Lower leg skin (tissue), 3 donors: Measurements from ENCODE around the gene ATMIN.

Experiments
- POLR2A ChIP-seq, 2 donors: fragments of 450-650 bp; IDR thresholded peaks; one replicate each; pipeline ENCODE4 v1.6.1; 2016 to 2017; ENCODE audit warnings: antibody characterized with exemption in 2 of 2, mild to moderate bottlenecking in 1 of 2, moderate library complexity in 1 of 2
- TF ChIP-seq, protein P1 (sequence below), 3 donors: fragments of 450-650 bp; IDR thresholded peaks; one replicate each; pipeline ENCODE4 v1.5.1; 2016; ENCODE audit warnings: antibody characterized with exemption in 3 of 3, mild to moderate bottlenecking in 3 of 3, moderate library complexity in 2 of 3

DNA sequence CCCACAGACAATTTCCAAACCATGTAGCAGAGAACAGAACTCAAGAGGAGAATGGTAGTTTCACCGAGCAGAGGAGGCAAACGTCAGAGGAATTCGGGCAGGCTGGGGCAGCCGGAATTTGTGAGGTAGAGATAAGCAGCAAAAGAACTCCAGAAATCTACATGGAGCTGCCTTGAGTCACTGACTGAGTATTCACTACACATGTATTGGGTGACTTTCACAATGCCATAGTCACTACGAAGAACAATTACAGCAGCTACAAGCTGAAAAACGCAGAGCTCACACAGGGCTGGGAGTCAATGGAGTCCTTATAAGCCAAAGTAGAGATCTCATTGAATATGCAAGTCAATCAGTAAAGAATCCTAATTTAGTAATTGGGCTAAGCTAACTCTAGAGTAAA is 42.3 kb upstream of the ATMIN start:
- TF ChIP-seq, protein P1, sequence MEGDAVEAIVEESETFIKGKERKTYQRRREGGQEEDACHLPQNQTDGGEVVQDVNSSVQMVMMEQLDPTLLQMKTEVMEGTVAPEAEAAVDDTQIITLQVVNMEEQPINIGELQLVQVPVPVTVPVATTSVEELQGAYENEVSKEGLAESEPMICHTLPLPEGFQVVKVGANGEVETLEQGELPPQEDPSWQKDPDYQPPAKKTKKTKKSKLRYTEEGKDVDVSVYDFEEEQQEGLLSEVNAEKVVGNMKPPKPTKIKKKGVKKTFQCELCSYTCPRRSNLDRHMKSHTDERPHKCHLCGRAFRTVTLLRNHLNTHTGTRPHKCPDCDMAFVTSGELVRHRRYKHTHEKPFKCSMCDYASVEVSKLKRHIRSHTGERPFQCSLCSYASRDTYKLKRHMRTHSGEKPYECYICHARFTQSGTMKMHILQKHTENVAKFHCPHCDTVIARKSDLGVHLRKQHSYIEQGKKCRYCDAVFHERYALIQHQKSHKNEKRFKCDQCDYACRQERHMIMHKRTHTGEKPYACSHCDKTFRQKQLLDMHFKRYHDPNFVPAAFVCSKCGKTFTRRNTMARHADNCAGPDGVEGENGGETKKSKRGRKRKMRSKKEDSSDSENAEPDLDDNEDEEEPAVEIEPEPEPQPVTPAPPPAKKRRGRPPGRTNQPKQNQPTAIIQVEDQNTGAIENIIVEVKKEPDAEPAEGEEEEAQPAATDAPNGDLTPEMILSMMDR (IDR thresholded peaks at IDR 0.05) = no peak
- TF ChIP-seq POLR2A (IDR thresholded peaks at IDR 0.05) = no peak
